Kidney glomerular epithelial cell (primary cell): ENCODE measurements around the gene COL23A1.

ENCODE experiments used
- DNase-seq: peaks from one replicate; lab custom pipeline; 2025; lab: John Stamatoyannopoulos, UW

COL23A1 gene

GRCh38 chr5:178189433-178189832, 400.8 kb downstream of the COL23A1 start:
- DNase-seq: no peak
